GM21423 (cell line): ENCODE results near the gene LMAN1.

ENCODE experiments used
- ATAC-seq: cut with Tn5 transposase; IDR thresholded peaks from one replicate; pipeline ENCODE4 v1.9.1; 2021; ENCODE audit warnings: mild to moderate bottlenecking, moderate library complexity; ENCODE audit not compliant: unreplicated experiment

LMAN1 gene

GRCh38 chr18:59305295-59305694 lies 53.8 kb downstream of the LMAN1 start:
- ATAC-seq = no peak

- no peak for ATAC-seq
These were observed 55.3 kb downstream of the LMAN1 start for GRCh38 chr18:59303656-59304195.

- no peak for ATAC-seq
These were observed 56.1 kb downstream of the LMAN1 start for GRCh38 chr18:59303006-59303405.

GRCh38 chr18:59301929-59302328 lies 57.1 kb downstream of the LMAN1 start:
- ATAC-seq = no peak

- ATAC-seq = no peak
These were observed 58.3 kb downstream of the LMAN1 start for GRCh38 chr18:59300676-59301285.

- ATAC-seq = no peak
These were observed 60.2 kb downstream of the LMAN1 start for GRCh38 chr18:59298871-59299270.

GRCh38 chr18:59293317-59293716 lies 65.7 kb downstream of the LMAN1 start:
- no peak for ATAC-seq

GRCh38 chr18:59286341-59286740 lies 72.7 kb downstream of the LMAN1 start:
- no peak for ATAC-seq

- ATAC-seq = no peak
These were observed 76.7 kb downstream of the LMAN1 start for GRCh38 chr18:59282341-59282740.

- no peak for ATAC-seq
These were observed 79.3 kb downstream of the LMAN1 start for GRCh38 chr18:59279722-59280121.

- ATAC-seq = no peak
These were observed 79.9 kb downstream of the LMAN1 start for GRCh38 chr18:59279193-59279592.

- ATAC-seq = no peak
These were observed 80.3 kb downstream of the LMAN1 start for GRCh38 chr18:59278793-59279192.
